Muscle layer of duodenum (tissue), 2 donors: ENCODE measurements around the gene JAKMIP1.

ENCODE experiments used
- H3K27ac ChIP-seq: one replicate; pipeline ENCODE4 v1.7.0; 2013; ENCODE audit warnings: mild to moderate bottlenecking, low read length
- H3K27me3 ChIP-seq: one replicate; pipeline ENCODE4 v1.7.0; 2013; ENCODE audit warnings: low read depth, mild to moderate bottlenecking, control low read depth, low read length
- H3K36me3 ChIP-seq, 2 donors: one replicate each; pipeline ENCODE4 v1.7.0; 2013; ENCODE audit warnings: low read length in 2 of 2, control low read depth in 1 of 2, mild to moderate bottlenecking in 1 of 2; ENCODE audit not compliant: insufficient read depth in 2 of 2, control insufficient read depth in 1 of 2
- H3K4me1 ChIP-seq, 2 donors: one replicate each; pipeline ENCODE4 v1.7.0; 2013; ENCODE audit warnings: low read length in 2 of 2, mild to moderate bottlenecking in 2 of 2, control low read depth in 1 of 2, moderate library complexity in 1 of 2; ENCODE audit not compliant: insufficient read depth in 2 of 2, control insufficient read depth in 1 of 2
- H3K4me3 ChIP-seq, 2 donors: one replicate each; pipeline ENCODE4 v1.7.0; 2013; ENCODE audit warnings: low read length in 2 of 2, low read depth in 1 of 2, mild to moderate bottlenecking in 1 of 2
- H3K9me3 ChIP-seq, 2 donors: one replicate each; pipeline ENCODE4 v1.7.0; 2013; ENCODE audit warnings: low read length in 2 of 2, control low read depth in 1 of 2, mild to moderate bottlenecking in 1 of 2; ENCODE audit not compliant: control insufficient read depth in 1 of 2
- donor health status: healthy.

JAKMIP1 gene

GRCh38 chr4:6048537-6048936, 151.8 kb downstream of the JAKMIP1 start:
- Histone ChIP-seq H3K4me1 (no peaks in the 10 kb centered on the region), H3K27ac (no peak overlapping the region), H3K36me3 (no peaks in the 10 kb centered on the region), H3K9me3 (no peaks in the 10 kb centered on the region), H3K27me3 (no peaks in the 10 kb centered on the region), H3K4me3 (no peak overlapping the region)

- H3K4me1 ChIP-seq = no peaks in the 10 kb centered on the region
- H3K27ac ChIP-seq = no peak overlapping the region
- no peaks in the 10 kb centered on the region for H3K27me3 ChIP-seq
- H3K36me3 ChIP-seq = no peaks in the 10 kb centered on the region
- H3K9me3 ChIP-seq = no peaks in the 10 kb centered on the region
- H3K4me3 ChIP-seq = no peak overlapping the region
Measured at GRCh38 chr4:6047130-6047673, 153.1 kb downstream of the JAKMIP1 start.

- Histone ChIP-seq H3K9me3 (no peaks in the 10 kb centered on the region), H3K27ac (no peak overlapping the region), H3K4me3 (no peak overlapping the region), H3K4me1 (no peaks in the 10 kb centered on the region), H3K27me3 (no peaks in the 10 kb centered on the region), H3K36me3 (no peaks in the 10 kb centered on the region)
Measured at GRCh38 chr4:6046526-6047129, 153.7 kb downstream of the JAKMIP1 start.

- H3K9me3 ChIP-seq = no peaks in the 10 kb centered on the region
- no peaks in the 10 kb centered on the region for H3K36me3 ChIP-seq
- no peak overlapping the region for H3K4me3 ChIP-seq
- no peaks in the 10 kb centered on the region for H3K4me1 ChIP-seq
- H3K27ac ChIP-seq = no peak overlapping the region
- no peaks in the 10 kb centered on the region for H3K27me3 ChIP-seq
Measured at GRCh38 chr4:6044805-6045204, 155.5 kb downstream of the JAKMIP1 start.

DNA sequence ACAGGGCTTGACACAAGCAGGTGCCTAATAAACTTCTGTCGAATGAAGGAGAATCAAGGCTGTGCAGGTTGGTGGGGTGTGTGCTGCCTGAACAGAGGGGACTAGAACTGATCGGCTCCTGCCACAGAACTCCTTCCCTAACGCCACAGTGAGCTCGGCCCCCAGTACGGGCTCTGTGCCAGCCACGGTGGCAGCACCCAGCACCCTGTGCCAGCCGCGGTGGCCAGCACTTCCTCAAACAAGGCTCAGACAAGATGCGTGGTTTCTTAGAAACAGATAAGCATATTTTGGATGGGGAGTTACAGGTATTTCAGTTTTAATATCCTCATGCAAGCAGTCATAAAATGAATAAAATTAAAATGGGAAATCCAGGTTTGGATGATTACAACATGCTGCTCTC, 156.1 kb downstream of the JAKMIP1 start:
- Histone ChIP-seq H3K36me3 (no peaks in the 10 kb centered on the region), H3K27me3 (no peaks in the 10 kb centered on the region), H3K27ac (no peak overlapping the region), H3K4me3 (no peak overlapping the region), H3K4me1 (no peaks in the 10 kb centered on the region), H3K9me3 (no peaks in the 10 kb centered on the region)

DNA sequence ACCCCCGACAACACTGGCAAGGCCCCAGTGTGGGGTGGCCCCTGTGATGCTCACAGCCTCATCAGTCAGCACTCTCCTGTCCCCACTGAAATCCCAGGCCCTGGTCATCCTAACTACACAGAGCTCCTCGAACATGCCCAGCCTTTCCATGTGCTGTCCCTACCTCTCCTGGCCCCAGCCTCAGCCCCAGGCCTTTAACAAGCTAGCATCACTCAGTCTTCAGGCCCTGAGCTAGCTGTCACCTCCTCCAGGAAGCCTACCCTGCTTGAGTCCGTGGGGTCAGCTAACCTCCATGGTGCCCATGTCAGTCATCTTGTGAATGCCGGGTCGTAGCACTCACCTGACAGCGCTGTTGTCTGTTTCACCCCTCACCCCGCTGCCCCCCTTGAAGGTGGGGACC, 156.5 kb downstream of the JAKMIP1 start:
- Histone ChIP-seq H3K27ac (no peak overlapping the region), H3K27me3 (no peaks in the 10 kb centered on the region), H3K4me1 (no peaks in the 10 kb centered on the region), H3K4me3 (no peak overlapping the region), H3K9me3 (no peaks in the 10 kb centered on the region), H3K36me3 (no peaks in the 10 kb centered on the region)

- H3K36me3 ChIP-seq = no peaks in the 10 kb centered on the region
- no peak overlapping the region for H3K27ac ChIP-seq
- no peaks in the 10 kb centered on the region for H3K4me1 ChIP-seq
- H3K27me3 ChIP-seq = no peaks in the 10 kb centered on the region
- H3K9me3 ChIP-seq = no peaks in the 10 kb centered on the region
- no peak overlapping the region for H3K4me3 ChIP-seq
Measured at GRCh38 chr4:6043188-6043587, 157.2 kb downstream of the JAKMIP1 start.

GRCh38 chr4:6042293-6043063, 157.9 kb downstream of the JAKMIP1 start:
- H3K4me1 ChIP-seq = no peaks in the 10 kb centered on the region
- no peaks in the 10 kb centered on the region for H3K9me3 ChIP-seq

GRCh38 chr4:6041800-6042199, 158.5 kb downstream of the JAKMIP1 start:
- Histone ChIP-seq H3K9me3 (no peaks in the 10 kb centered on the region), H3K36me3 (no peaks in the 10 kb centered on the region), H3K27ac (no peak overlapping the region), H3K4me1 (no peaks in the 10 kb centered on the region), H3K4me3 (no peak overlapping the region), H3K27me3 (no peaks in the 10 kb centered on the region)

More at GRCh38 chr4:6042293-6043063, 157.9 kb downstream of the JAKMIP1 start:
- H3K36me3 ChIP-seq = no peaks in the 10 kb centered on the region
- no peak overlapping the region for H3K27ac ChIP-seq
- H3K4me3 ChIP-seq = no peak overlapping the region
- no peaks in the 10 kb centered on the region for H3K27me3 ChIP-seq

DNA sequence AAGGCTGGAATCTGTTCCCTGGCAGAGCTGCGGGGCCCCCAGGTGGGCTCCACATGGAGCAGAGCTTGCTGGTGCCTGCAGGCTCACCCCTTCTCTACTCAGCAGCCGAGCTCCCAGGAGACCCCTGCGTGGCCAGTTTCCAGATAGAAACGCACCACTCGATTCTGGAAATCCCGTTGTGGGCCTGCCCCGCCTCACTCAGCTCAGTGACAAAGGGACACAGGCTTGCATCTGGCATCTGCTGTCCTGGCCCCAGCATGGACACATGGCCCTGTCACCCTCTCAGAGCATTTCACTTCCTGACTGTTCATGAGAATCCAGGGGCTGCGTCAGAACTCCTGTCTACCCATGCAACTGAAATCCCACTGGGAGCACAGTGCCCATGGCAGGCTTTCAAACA, 161.6 kb downstream of the JAKMIP1 start:
- Histone ChIP-seq H3K27ac (no peak overlapping the region), H3K27me3 (no peaks in the 10 kb centered on the region), H3K4me3 (no peak overlapping the region), H3K9me3 (no peaks in the 10 kb centered on the region), H3K36me3 (no peaks in the 10 kb centered on the region), H3K4me1 (no peaks in the 10 kb centered on the region)

DNA sequence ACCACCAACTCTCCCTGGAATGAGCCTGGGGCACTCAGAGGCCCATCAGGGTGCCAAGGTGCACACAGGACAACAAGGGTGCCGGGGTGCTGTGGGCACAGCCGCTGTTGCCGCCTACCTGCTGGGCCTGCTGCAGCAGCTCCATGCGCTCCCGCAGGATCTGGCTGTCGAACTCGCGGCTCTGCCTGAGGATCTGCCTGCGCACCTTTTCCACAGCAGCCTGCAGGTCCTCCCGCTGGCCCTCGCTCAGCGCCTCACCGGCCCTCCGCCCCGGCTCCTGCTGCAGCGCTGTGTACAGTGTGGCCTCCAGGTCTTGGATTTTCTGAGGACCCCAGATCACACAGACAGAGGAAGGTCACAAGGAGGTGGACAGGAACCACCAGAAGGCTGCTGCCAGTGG, 164.6 kb downstream of the JAKMIP1 start:
- Histone ChIP-seq H3K36me3 (no peaks in the 10 kb centered on the region), H3K27me3 (no peaks in the 10 kb centered on the region), H3K4me3 (no peak overlapping the region), H3K27ac (no peak overlapping the region), H3K4me1 (no peaks in the 10 kb centered on the region), H3K9me3 (no peaks in the 10 kb centered on the region)
